Measurements from ENCODE around the gene TMEM132E.

- TF ChIP-seq EZH2phosphoT487 (IDR thresholded peaks at IDR 0.05; ENCODE audit: low read depth, severe bottlenecking, unreplicated experiment) (no peak), CTCF (IDR thresholded peaks at IDR 0.05; ENCODE audit: poor library complexity) (no peak), EZH2 (IDR thresholded peaks at IDR 0.05; ENCODE audit: borderline replicate concordance) (no peak)
Observed at GRCh38 chr17:34668206-34668605, 88.8 kb downstream of the TMEM132E start.
